DND-41 (cell line): Measurements from ENCODE around the gene DENND6B.
"Not testable (repeated sequence)": the region's sequence is repeated elsewhere in the genome, so short reads cannot be mapped to it uniquely, and the experiment has no call there.

Experiments used
- CTCF ChIP-seq: IDR thresholded peaks from 2 replicates; pipeline ENCODE4 v1.5.1; 2012; ENCODE audit warnings: borderline replicate concordance, low read length, moderate library complexity, mild to moderate bottlenecking; ENCODE audit not compliant: poor library complexity, severe bottlenecking; ENCODE audit errors: extremely low read depth
- EZH2 ChIP-seq: IDR thresholded peaks from 3 replicates; pipeline ENCODE4 v1.6.1; 2012; ENCODE audit warnings: borderline replicate concordance, low read depth, mild to moderate bottlenecking, moderate library complexity, low read length, inconsistent platforms; ENCODE audit not compliant: severe bottlenecking

- not testable (repeated sequence) for TF ChIP-seq CTCF, EZH2
These were observed 7.6 kb upstream of the DENND6B start for GRCh38 chr22:50334433-50334832.
